ENCODE data around the gene RPA1. TPM values are rescaled to one million over a fixed set of nuclear protein-coding genes. Genes with fewer than 3 reads are reported as not detected.
"Not testable (repeated sequence)": the region's sequence is repeated elsewhere in the genome, so short reads cannot be mapped to it uniquely, and the experiment has no call there.

The RPA1 gene
- total and polyA plus RNA-seq, 4 donors = 9.2 to 29.5 (median 11.9) TPM

DNA sequence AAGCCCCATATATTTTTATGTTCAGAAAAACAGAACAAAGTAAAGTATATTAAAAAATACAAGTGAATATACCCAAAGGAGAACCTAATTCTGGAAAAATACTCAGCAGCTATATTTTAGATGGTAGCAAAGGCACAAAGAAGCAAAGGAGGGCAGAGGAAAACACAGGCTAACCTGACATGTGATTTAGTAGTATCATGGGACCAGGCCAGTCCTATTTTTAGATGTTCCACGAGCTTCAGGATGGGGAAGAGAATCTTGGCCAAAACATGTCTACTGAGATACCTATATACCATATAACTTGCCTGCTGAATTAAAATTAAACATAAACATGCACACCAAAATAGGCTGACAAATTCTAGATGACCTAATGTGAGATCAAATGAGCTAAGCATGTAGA, 33.0 kb upstream of the RPA1 start (continued):
- TF ChIP-seq, protein P1, sequence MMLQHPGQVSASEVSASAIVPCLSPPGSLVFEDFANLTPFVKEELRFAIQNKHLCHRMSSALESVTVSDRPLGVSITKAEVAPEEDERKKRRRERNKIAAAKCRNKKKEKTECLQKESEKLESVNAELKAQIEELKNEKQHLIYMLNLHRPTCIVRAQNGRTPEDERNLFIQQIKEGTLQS (IDR thresholded peaks at IDR 0.05) = no peak
- TF ChIP-seq RXRA (IDR thresholded peaks at IDR 0.05) = no peak

- Histone ChIP-seq H3K36me3 (ENCODE audit: control insufficient read depth in 4 of 4, insufficient read depth in 3 of 4, low read depth in 1 of 4, low read length in 3 of 4) (peaks cover 4 to 9% (median 7%) of the 10 kb centered on the region in 4 donors), H3K9me3 (ENCODE audit: control insufficient read depth in 4 of 4, low read length in 3 of 4) (no peaks in the 10 kb centered on the region), H3K4me3 (ENCODE audit: low read depth in 1 of 3, low read length in 3 of 3) (no peak overlapping the region), H3K27me3 (ENCODE audit: control insufficient read depth in 4 of 4, insufficient read depth in 4 of 4, low read length in 3 of 4) (no peaks in the 10 kb centered on the region), H3K4me1 (ENCODE audit: control insufficient read depth in 4 of 4, insufficient read depth in 4 of 4, low read length in 3 of 4) (peaks cover 3 to 10% (median 6%) of the 10 kb centered on the region in 4 donors), H3K27ac (ENCODE audit: low read depth in 1 of 2, low read length in 2 of 2) (no peak overlapping the region), H3K9ac (ENCODE audit: low read depth in 1 of 2, low read length in 2 of 2) (no peak overlapping the region)
- TF ChIP-seq SP1 (IDR thresholded peaks at IDR 0.05) (no peak), GABPA (IDR thresholded peaks at IDR 0.05 in 1 of 2, conservative IDR thresholded peaks at IDR 0.05 in 1 of 2) (no peak), RAD21 (IDR thresholded peaks at IDR 0.05) (no peak), FOXA1 (IDR thresholded peaks at IDR 0.05) (no peak)
- TF ChIP-seq, protein P2, sequence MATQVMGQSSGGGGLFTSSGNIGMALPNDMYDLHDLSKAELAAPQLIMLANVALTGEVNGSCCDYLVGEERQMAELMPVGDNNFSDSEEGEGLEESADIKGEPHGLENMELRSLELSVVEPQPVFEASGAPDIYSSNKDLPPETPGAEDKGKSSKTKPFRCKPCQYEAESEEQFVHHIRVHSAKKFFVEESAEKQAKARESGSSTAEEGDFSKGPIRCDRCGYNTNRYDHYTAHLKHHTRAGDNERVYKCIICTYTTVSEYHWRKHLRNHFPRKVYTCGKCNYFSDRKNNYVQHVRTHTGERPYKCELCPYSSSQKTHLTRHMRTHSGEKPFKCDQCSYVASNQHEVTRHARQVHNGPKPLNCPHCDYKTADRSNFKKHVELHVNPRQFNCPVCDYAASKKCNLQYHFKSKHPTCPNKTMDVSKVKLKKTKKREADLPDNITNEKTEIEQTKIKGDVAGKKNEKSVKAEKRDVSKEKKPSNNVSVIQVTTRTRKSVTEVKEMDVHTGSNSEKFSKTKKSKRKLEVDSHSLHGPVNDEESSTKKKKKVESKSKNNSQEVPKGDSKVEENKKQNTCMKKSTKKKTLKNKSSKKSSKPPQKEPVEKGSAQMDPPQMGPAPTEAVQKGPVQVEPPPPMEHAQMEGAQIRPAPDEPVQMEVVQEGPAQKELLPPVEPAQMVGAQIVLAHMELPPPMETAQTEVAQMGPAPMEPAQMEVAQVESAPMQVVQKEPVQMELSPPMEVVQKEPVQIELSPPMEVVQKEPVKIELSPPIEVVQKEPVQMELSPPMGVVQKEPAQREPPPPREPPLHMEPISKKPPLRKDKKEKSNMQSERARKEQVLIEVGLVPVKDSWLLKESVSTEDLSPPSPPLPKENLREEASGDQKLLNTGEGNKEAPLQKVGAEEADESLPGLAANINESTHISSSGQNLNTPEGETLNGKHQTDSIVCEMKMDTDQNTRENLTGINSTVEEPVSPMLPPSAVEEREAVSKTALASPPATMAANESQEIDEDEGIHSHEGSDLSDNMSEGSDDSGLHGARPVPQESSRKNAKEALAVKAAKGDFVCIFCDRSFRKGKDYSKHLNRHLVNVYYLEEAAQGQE (IDR thresholded peaks at IDR 0.05) = no peak
- TF ChIP-seq, protein P3, sequence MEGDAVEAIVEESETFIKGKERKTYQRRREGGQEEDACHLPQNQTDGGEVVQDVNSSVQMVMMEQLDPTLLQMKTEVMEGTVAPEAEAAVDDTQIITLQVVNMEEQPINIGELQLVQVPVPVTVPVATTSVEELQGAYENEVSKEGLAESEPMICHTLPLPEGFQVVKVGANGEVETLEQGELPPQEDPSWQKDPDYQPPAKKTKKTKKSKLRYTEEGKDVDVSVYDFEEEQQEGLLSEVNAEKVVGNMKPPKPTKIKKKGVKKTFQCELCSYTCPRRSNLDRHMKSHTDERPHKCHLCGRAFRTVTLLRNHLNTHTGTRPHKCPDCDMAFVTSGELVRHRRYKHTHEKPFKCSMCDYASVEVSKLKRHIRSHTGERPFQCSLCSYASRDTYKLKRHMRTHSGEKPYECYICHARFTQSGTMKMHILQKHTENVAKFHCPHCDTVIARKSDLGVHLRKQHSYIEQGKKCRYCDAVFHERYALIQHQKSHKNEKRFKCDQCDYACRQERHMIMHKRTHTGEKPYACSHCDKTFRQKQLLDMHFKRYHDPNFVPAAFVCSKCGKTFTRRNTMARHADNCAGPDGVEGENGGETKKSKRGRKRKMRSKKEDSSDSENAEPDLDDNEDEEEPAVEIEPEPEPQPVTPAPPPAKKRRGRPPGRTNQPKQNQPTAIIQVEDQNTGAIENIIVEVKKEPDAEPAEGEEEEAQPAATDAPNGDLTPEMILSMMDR (IDR thresholded peaks at IDR 0.05; ENCODE audit: low read depth, low read length, missing input control) = no peak
- no peak for DNase-seq (ENCODE audit: low spot score)
- 76% methylated on average over 3 of the region's 3 CpGs for WGBS
Measured at GRCh38 chr17:1797323-1797722, 32.5 kb upstream of the RPA1 start.

DNA sequence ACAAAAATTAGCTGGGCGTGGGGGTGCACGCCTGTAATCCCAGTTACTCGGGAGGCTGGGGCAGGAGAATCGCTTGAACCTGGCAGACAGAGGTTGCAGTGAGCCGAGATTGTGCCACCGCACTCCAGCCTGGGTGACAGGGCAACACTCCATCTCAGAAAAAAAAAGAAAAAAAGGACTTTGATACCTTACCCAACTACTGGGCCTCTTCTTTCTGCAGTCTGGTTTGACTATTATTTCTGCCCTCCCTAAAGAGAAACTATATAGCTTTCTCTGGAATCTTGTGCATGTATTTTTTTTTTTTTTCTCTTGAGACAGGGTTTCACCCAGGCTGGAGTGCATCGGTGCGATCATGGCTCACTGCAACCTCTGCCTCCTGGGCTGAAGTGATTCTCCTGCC, 32.0 kb upstream of the RPA1 start:
- DNase-seq (ENCODE audit: low spot score); H3K9me3 ChIP-seq (ENCODE audit: control insufficient read depth in 4 of 4, low read length in 3 of 4); H3K4me3 ChIP-seq (ENCODE audit: low read depth in 1 of 3, low read length in 3 of 3); H3K27ac ChIP-seq (ENCODE audit: low read depth in 1 of 2, low read length in 2 of 2); H3K27me3 ChIP-seq (ENCODE audit: control insufficient read depth in 4 of 4, insufficient read depth in 4 of 4, low read length in 3 of 4); H3K36me3 ChIP-seq (ENCODE audit: control insufficient read depth in 4 of 4, insufficient read depth in 3 of 4, low read depth in 1 of 4, low read length in 3 of 4); H3K9ac ChIP-seq (ENCODE audit: low read depth in 1 of 2, low read length in 2 of 2): not testable (repeated sequence)
- WGBS = 82% methylated on average over 8 of the region's 8 CpGs
- peaks cover 3 to 12% (median 8%) of the 10 kb centered on the region in 4 donors for H3K4me1 ChIP-seq (ENCODE audit: control insufficient read depth in 4 of 4, insufficient read depth in 4 of 4, low read length in 3 of 4)
- TF ChIP-seq HNF4A (conservative IDR thresholded peaks at IDR 0.05) (peak; percentile 64 to 78), RAD21 (IDR thresholded peaks at IDR 0.05) (peak in 1 of 2 donors; percentile 8)

- H3K9me3 ChIP-seq (ENCODE audit: control insufficient read depth in 4 of 4, low read length in 3 of 4) = no peaks in the 10 kb centered on the region
- 94% methylated on average over 7 of the region's 7 CpGs for WGBS
- H3K27me3 ChIP-seq (ENCODE audit: control insufficient read depth in 4 of 4, insufficient read depth in 4 of 4, low read length in 3 of 4) = no peaks in the 10 kb centered on the region
- H3K27ac ChIP-seq (ENCODE audit: low read depth in 1 of 2, low read length in 2 of 2) = no peak overlapping the region
- H3K4me1 ChIP-seq (ENCODE audit: control insufficient read depth in 4 of 4, insufficient read depth in 4 of 4, low read length in 3 of 4) = peaks cover 3 to 18% (median 8%) of the 10 kb centered on the region in 4 donors
- H3K36me3 ChIP-seq (ENCODE audit: control insufficient read depth in 4 of 4, insufficient read depth in 3 of 4, low read depth in 1 of 4, low read length in 3 of 4) = peaks cover 3 to 12% (median 7%) of the 10 kb centered on the region in 4 donors
- DNase-seq (ENCODE audit: low spot score) = no peak
- H3K9ac ChIP-seq (ENCODE audit: low read depth in 1 of 2, low read length in 2 of 2) = no peak overlapping the region
- H3K4me3 ChIP-seq (ENCODE audit: low read depth in 1 of 3, low read length in 3 of 3) = no peak overlapping the region
- TF ChIP-seq, protein P4, sequence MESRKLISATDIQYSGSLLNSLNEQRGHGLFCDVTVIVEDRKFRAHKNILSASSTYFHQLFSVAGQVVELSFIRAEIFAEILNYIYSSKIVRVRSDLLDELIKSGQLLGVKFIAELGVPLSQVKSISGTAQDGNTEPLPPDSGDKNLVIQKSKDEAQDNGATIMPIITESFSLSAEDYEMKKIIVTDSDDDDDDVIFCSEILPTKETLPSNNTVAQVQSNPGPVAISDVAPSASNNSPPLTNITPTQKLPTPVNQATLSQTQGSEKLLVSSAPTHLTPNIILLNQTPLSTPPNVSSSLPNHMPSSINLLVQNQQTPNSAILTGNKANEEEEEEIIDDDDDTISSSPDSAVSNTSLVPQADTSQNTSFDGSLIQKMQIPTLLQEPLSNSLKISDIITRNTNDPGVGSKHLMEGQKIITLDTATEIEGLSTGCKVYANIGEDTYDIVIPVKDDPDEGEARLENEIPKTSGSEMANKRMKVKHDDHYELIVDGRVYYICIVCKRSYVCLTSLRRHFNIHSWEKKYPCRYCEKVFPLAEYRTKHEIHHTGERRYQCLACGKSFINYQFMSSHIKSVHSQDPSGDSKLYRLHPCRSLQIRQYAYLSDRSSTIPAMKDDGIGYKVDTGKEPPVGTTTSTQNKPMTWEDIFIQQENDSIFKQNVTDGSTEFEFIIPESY (IDR thresholded peaks at IDR 0.05) = no peak
- TF ChIP-seq TAF1 (conservative IDR thresholded peaks at IDR 0.05) = no peak
- TF ChIP-seq FOXA1 (IDR thresholded peaks at IDR 0.05) = no peak
- TF ChIP-seq GABPA (IDR thresholded peaks at IDR 0.05 in 1 of 2, conservative IDR thresholded peaks at IDR 0.05 in 1 of 2) = no peak
- TF ChIP-seq NR2F2 (IDR thresholded peaks at IDR 0.05) = no peak
- no peak for TF ChIP-seq HNF4A (conservative IDR thresholded peaks at IDR 0.05)
- no peak for TF ChIP-seq RXRA (IDR thresholded peaks at IDR 0.05)
- no peak for TF ChIP-seq RAD21 (IDR thresholded peaks at IDR 0.05)
- TF ChIP-seq, protein P1 (IDR thresholded peaks at IDR 0.05) = no peak
- no peak for TF ChIP-seq HNF4G (IDR thresholded peaks at IDR 0.05)
- no peak for TF ChIP-seq FOXA2 (IDR thresholded peaks at IDR 0.05)
Measured at GRCh38 chr17:1800240-1800639, 29.6 kb upstream of the RPA1 start.
